Uterus (tissue), 4 donors: Measurements from ENCODE around the gene OSBPL7. TPM values are rescaled to one million over a fixed set of nuclear protein-coding genes. Genes with fewer than 3 reads are reported as not detected.

Experiments used
- DNase-seq, 2 donors: peaks; one replicate each; pipeline ENCODE4 v3.0.0-alpha.2; 2019 to 2020
- H3K27ac ChIP-seq, 2 donors: fragments of 200-600 bp; sonication (generic); 1 replicate in 1 of 2; 2 replicates in 1 of 2; pipeline ENCODE4 v1.5.1; 2016 to 2018
- H3K27me3 ChIP-seq, 2 donors: fragments of 200-600 bp; sonication (generic); one replicate each; pipeline ENCODE4 v1.5.1; 2018 to 2019; ENCODE audit warnings: control low read depth in 1 of 2
- H3K36me3 ChIP-seq, 2 donors: fragments of 200-600 bp; sonication (generic); one replicate each; pipeline ENCODE4 v1.5.1; 2019; ENCODE audit warnings: control low read depth in 1 of 2
- H3K4me1 ChIP-seq, 2 donors: fragments of 200-600 bp; sonication (generic); one replicate each; pipeline ENCODE4 v1.5.1; 2018 to 2019; ENCODE audit warnings: control low read depth in 1 of 2
- H3K4me3 ChIP-seq, 2 donors: fragments of 200-600 bp; sonication (generic); 1 replicate in 1 of 2; 2 replicates in 1 of 2; pipeline ENCODE4 v1.5.1; 2018 to 2019; ENCODE audit warnings: mild to moderate bottlenecking in 1 of 2
- H3K9me3 ChIP-seq, 2 donors: fragments of 200-600 bp; sonication (generic); one replicate each; pipeline ENCODE4 v1.5.1; 2019; ENCODE audit warnings: control low read depth in 1 of 2
- CTCF ChIP-seq, 4 experiments: fragments of 200-600 bp in 2 of 4; fragments of 450-650 bp in 2 of 4; sonication (generic) in 2 of 4; IDR thresholded peaks; one replicate each; pipeline ENCODE4 v1.5.1; 2016 to 2019; ENCODE audit warnings: antibody characterized with exemption in 4 of 4, mild to moderate bottlenecking in 2 of 4, moderate library complexity in 1 of 4
- POLR2A ChIP-seq, 2 donors: fragments of 450-650 bp; IDR thresholded peaks; one replicate each; pipeline ENCODE4 v1.6.1; 2016; ENCODE audit warnings: antibody characterized with exemption in 2 of 2, mild to moderate bottlenecking in 1 of 2, moderate library complexity in 1 of 2
- intact Hi-C: fragments of 100-400 bp; cut with DNase I; formaldehyde crosslinking; loops from one replicate; pipeline ENCODE4 v1.15.1; 2023; ENCODE audit warnings: low total_unique reads
- total RNA-seq, 4 donors: library from RNA; depleted of rRNA in 3 of 4; stranded (reverse); fragments of >200 nt in 3 of 4; gene quantifications; one replicate each; pipeline versions ENCODE4 v1.1.0 to v1.2.4, GENCODE V29; 2014 to 2023
- donor health status: DM: yes; HTN: yes; CAD: no.

The OSBPL7 gene
- total RNA-seq, 4 donors from 2014 or later, result 1.0 to 23.4 (median 10.7) TPM

- intact Hi-C loops, result no loop called here
- Histone ChIP-seq H3K27me3 (no peaks in the 10 kb centered on the region), H3K9me3 (no peaks in the 10 kb centered on the region), H3K27ac (no peak overlapping the region), H3K36me3 (no peaks in the 10 kb centered on the region), H3K4me3 (no peak overlapping the region), H3K4me1 (no peaks in the 10 kb centered on the region)
- TF ChIP-seq POLR2A (IDR thresholded peaks at IDR 0.05), result no peak
- no peak for TF ChIP-seq CTCF (IDR thresholded peaks at IDR 0.05)
- no peak for DNase-seq
Measured at GRCh38 chr17:47757386-47757785, 64.2 kb downstream of the OSBPL7 start.

Other genes with a start within 250 kb of the OSBPL7 start
- 100 to 1,000 TPM in 3 of 4 donors, 10 to 100 TPM in 1; 55.6 to 313 (median 209) TPM for gene KPNB1, start 171.9 kb downstream of the OSBPL7 start, total RNA-seq
- 10 to 100 TPM in 2 of 4 donors, 1 to 10 TPM in 2; 2.6 to 24.8 (median 10.7) TPM for gene TBKBP1, start 127.6 kb downstream of the OSBPL7 start, total RNA-seq
- gene TBX21, start 88.6 kb downstream of the OSBPL7 start, total RNA-seq, result under 1 TPM in 2 of 4 donors, not detected in 2; 0.49 to 0.51 TPM
- gene MRPL10, start 9.7 kb upstream of the OSBPL7 start, total RNA-seq, result 10 to 100 TPM; 14.7 to 44.1 (median 27.7) TPM
- gene LRRC46, start 9.9 kb upstream of the OSBPL7 start, total RNA-seq, result 1 to 10 TPM in 2 of 4 donors, under 1 TPM in 2; 0.14 to 1.5 (median 0.76) TPM
- 10 to 100 TPM; 12.4 to 80.7 (median 39.8) TPM for gene SCRN2, start 19.5 kb upstream of the OSBPL7 start, total RNA-seq
- gene SP6, start 29.4 kb upstream of the OSBPL7 start, total RNA-seq, result 1 to 10 TPM in 2 of 4 donors, not detected in 2; 1.4 to 1.5 TPM
- 10 to 100 TPM in 1 of 4 donors, 1 to 10 TPM in 2, under 1 TPM in 1; 0.88 to 18.7 (median 1.3) TPM for gene SP2, start 74.4 kb upstream of the OSBPL7 start, total RNA-seq
- 10 to 100 TPM; 16.7 to 29.4 (median 17.4) TPM for gene PNPO, start 119.8 kb upstream of the OSBPL7 start, total RNA-seq
- 1 to 10 TPM in 1 of 4 donors, under 1 TPM in 1, not detected in 2; 0.29 to 2.0 TPM for gene PRR15L, start 136.1 kb upstream of the OSBPL7 start, total RNA-seq
- 100 to 1,000 TPM; 118 to 180 (median 146) TPM for gene CDK5RAP3, start 149.3 kb upstream of the OSBPL7 start, total RNA-seq
- gene COPZ2, start 216.0 kb upstream of the OSBPL7 start, total RNA-seq, result 10 to 100 TPM; 12.9 to 82.7 (median 35.3) TPM
- gene NFE2L1, start 226.6 kb upstream of the OSBPL7 start, total RNA-seq, result 100 to 1,000 TPM in 2 of 4 donors, 10 to 100 TPM in 2; 85.6 to 323 (median 176) TPM